Loucy (cell line): Measurements from ENCODE around the gene CLCN6.

Experiments used
- CTCF ChIP-seq: fragments of 200-600 bp; sonication (generic); conservative IDR thresholded peaks from 2 replicates; pipeline ENCODE4 v1.5.1; 2014; ENCODE audit warnings: mild to moderate bottlenecking, antibody characterized with exemption, low read length
- EZH2phosphoT487 ChIP-seq: fragments of 200-600 bp; IDR thresholded peaks from 2 replicates; pipeline ENCODE4 v1.6.1; 2018; ENCODE audit warnings: antibody characterized with exemption, mild to moderate bottlenecking, moderate library complexity, borderline replicate concordance

DNA sequence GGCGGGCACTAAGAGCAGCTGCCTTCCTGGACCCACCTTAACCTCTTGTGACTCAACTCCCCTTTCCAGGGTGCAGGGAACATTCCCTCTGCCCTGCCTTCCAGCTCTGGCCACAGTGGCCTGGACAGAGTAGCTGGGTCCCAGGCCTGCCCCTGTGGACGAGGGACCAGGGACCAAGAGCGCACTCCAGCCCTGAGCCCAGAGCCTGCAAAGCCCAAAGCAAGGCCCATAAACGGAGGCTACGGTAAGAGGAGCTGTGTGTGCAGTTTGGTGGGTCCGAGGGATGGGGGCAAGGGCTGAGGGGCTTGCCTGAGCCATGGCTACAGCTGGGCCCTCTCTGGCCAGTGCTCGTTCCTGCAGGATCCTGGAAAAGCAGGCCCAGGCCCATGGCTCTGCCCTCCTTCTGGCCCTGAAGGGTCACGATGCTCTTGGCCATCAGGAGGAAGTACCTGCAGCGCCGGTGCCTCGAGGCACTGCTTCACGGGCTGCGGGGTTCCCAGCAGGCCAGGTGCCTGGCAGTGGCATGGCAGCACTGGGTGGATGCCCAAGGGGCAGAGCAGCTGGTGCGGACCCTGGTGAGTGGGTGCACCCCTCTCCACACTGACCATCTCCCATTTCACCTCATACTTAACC, 18.1 kb upstream of the CLCN6 start:
- TF ChIP-seq CTCF: no peak
- TF ChIP-seq EZH2phosphoT487: no peak
